CD4-positive, alpha-beta T cell treated with Interleukin-1 beta for 1 hour (primary cell): Measurements from ENCODE around the gene NEK6.

Experiments
- DNase-seq, 2 donors: peaks; one replicate each; pipeline ENCODE4 v3.0.0-alpha.2; 2020 to 2022

Gene NEK6

GRCh38 chr9:124262649-124262972, 4.9 kb downstream of the NEK6 start:
- DNase-seq = no peak

- DNase-seq = no peak
Observed at GRCh38 chr9:124263213-124263612, 5.5 kb downstream of the NEK6 start.

GRCh38 chr9:124263800-124264426, 6.2 kb downstream of the NEK6 start:
- DNase-seq = no peak

- peak in 1 of 2 donors; percentile 61 for DNase-seq
Observed at GRCh38 chr9:124264823-124265233, 7.1 kb downstream of the NEK6 start.

- DNase-seq = no peak
Observed at GRCh38 chr9:124265551-124265950, 7.8 kb downstream of the NEK6 start.

GRCh38 chr9:124266139-124266825, 8.5 kb downstream of the NEK6 start:
- DNase-seq = no peak

- no peak for DNase-seq
Observed at GRCh38 chr9:124266826-124267201, 9.1 kb downstream of the NEK6 start.

- DNase-seq = no peak
Observed at GRCh38 chr9:124267271-124267807, 9.6 kb downstream of the NEK6 start.

GRCh38 chr9:124268248-124268647, 10.5 kb downstream of the NEK6 start:
- no peak for DNase-seq

- DNase-seq = no peak
Observed at GRCh38 chr9:124268661-124269060, 10.9 kb downstream of the NEK6 start.

- no peak for DNase-seq
Observed at GRCh38 chr9:124269556-124269955, 11.8 kb downstream of the NEK6 start.

- no peak for DNase-seq
Observed at GRCh38 chr9:124270504-124271335, 13.0 kb downstream of the NEK6 start.

GRCh38 chr9:124271660-124272059, 13.9 kb downstream of the NEK6 start:
- DNase-seq = no peak

GRCh38 chr9:124272118-124272517, 14.4 kb downstream of the NEK6 start:
- no peak for DNase-seq

GRCh38 chr9:124272979-124273378, 15.2 kb downstream of the NEK6 start:
- DNase-seq = no peak

GRCh38 chr9:124273427-124274160, 15.8 kb downstream of the NEK6 start:
- no peak for DNase-seq

- no peak for DNase-seq
Observed at GRCh38 chr9:124274226-124274625, 16.5 kb downstream of the NEK6 start.

GRCh38 chr9:124274738-124275137, 17.0 kb downstream of the NEK6 start:
- no peak for DNase-seq

- no peak for DNase-seq
Observed at GRCh38 chr9:124277420-124277819, 19.7 kb downstream of the NEK6 start.

GRCh38 chr9:124278054-124278540, 20.3 kb downstream of the NEK6 start:
- DNase-seq = peak in 1 of 2 donors; percentile 27

- DNase-seq = no peak
Observed at GRCh38 chr9:124279531-124280175, 21.9 kb downstream of the NEK6 start.

- no peak for DNase-seq
Observed at GRCh38 chr9:124280176-124280691, 22.5 kb downstream of the NEK6 start.
